Tibial nerve (tissue), 4 donors: ENCODE data around the gene PSMC4.

Source experiments
- EP300 ChIP-seq, 2 donors: sonication (generic); formaldehyde crosslinking; IDR thresholded peaks; one replicate each; pipeline ENCODE4 v1.6.1; 2017; ENCODE audit warnings: antibody characterized with exemption in 2 of 2, mild to moderate bottlenecking in 1 of 2
- TF ChIP-seq, protein P1 (sequence below), 5 experiments: fragments of 200-600 bp in 3 of 5; fragments of 450-650 bp in 2 of 5; sonication (generic) in 3 of 5; IDR thresholded peaks; one replicate each; pipeline ENCODE4 v1.5.1; 2016 to 2019; ENCODE audit warnings: antibody characterized with exemption in 5 of 5, mild to moderate bottlenecking in 3 of 5, moderate library complexity in 2 of 5

DNA sequence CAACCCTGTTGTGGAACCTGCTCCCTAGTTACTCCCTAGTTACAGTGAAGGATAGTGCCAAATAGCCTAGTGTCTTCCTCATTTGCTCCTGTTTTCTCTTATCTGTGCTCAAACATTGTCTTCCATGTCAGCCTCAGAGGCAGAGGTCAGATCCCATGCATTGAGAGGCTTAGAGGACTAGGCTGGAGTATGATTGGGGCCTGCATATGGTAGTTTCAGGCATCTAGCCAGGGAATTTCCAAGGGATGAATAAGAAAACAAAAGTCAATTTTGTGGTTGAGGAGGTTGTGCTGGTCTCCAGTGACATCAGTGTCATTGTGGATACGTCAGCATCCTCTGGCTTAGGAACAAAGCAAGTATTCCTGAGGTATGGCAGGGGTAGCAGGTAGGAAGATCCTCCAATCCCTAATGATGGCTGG lies 35.3 kb downstream of the PSMC4 start:
- TF ChIP-seq, protein P1, sequence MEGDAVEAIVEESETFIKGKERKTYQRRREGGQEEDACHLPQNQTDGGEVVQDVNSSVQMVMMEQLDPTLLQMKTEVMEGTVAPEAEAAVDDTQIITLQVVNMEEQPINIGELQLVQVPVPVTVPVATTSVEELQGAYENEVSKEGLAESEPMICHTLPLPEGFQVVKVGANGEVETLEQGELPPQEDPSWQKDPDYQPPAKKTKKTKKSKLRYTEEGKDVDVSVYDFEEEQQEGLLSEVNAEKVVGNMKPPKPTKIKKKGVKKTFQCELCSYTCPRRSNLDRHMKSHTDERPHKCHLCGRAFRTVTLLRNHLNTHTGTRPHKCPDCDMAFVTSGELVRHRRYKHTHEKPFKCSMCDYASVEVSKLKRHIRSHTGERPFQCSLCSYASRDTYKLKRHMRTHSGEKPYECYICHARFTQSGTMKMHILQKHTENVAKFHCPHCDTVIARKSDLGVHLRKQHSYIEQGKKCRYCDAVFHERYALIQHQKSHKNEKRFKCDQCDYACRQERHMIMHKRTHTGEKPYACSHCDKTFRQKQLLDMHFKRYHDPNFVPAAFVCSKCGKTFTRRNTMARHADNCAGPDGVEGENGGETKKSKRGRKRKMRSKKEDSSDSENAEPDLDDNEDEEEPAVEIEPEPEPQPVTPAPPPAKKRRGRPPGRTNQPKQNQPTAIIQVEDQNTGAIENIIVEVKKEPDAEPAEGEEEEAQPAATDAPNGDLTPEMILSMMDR (IDR thresholded peaks at IDR 0.05) = no peak
- TF ChIP-seq EP300 (IDR thresholded peaks at IDR 0.05) = no peak
